Daoy (cell line): ENCODE data around the gene AIFM2. TPM values are rescaled to one million over a fixed set of nuclear protein-coding genes. Genes with fewer than 3 reads are reported as not detected.

ENCODE experiments used
- total RNA-seq: library from RNA; depleted of rRNA; stranded (reverse); fragments of >200 nt; shearing (Covaris generic); gene quantifications from 2 replicates; pipeline ENCODE4 v1.2.3, GENCODE V29; 2014; rRNA removed

Gene AIFM2
- total RNA-seq, 1 experiment from 2014 or later: 6.5 TPM

Other genes starting within 250 kb of the AIFM2 start
- gene MACROH2A2, start 80.0 kb downstream of the AIFM2 start, total RNA-seq: 33.7 and 39.0 TPM in 2 replicates
- gene TYSND1, start 13.9 kb upstream of the AIFM2 start, total RNA-seq: 9.9 and 11.8 TPM in 2 replicates
- 59.2 and 77.9 TPM in 2 replicates for gene SAR1A, start 37.7 kb upstream of the AIFM2 start, total RNA-seq
- gene PPA1, start 100.6 kb upstream of the AIFM2 start, total RNA-seq: 225 and 310 TPM in 2 replicates
- under 0.01 TPM in 1 of 2 replicates, not detected in the other for gene NPFFR1, start 151.2 kb upstream of the AIFM2 start, total RNA-seq
- 2.8 and 7.1 TPM in 2 replicates for gene LRRC20, start 249.8 kb upstream of the AIFM2 start, total RNA-seq